IMR-90 (cell line): ENCODE results near the gene IGSF8. TPM values are rescaled to one million over a fixed set of nuclear protein-coding genes. Genes with fewer than 3 reads are reported as not detected.

Source experiments
- ATAC-seq: fragments of 200-7000 bp; cut with Tn5 transposase; 2 replicates; pipeline ENCODE4 v1.9.1; 2020; ENCODE audit warnings: low read depth, mild to moderate bottlenecking, moderate library complexity
- BruUV-seq: library from RNA; stranded (reverse); fragments of 400-500 nt; replicated peaks from 2 replicates; lab custom pipeline; 2021; lab: Mats Ljungman, UMichigan
- CTCF ChIA-PET: fragments of 300-600 bp; formaldehyde crosslinking; extraction: SDS; loops from one replicate; lab custom pipeline; 2021; ENCODE audit warnings: antibody characterized with exemption; lab: Yijun Ruan, JAX
- POLR2A ChIA-PET: fragments of 300-600 bp; sonication (Branson Sonifier 250); formaldehyde crosslinking; loops from one replicate; lab custom pipeline; 2022; ENCODE audit warnings: antibody characterized with exemption; ENCODE audit not compliant: unreplicated experiment; lab: Charles Lee
- DNase-seq: peaks from one replicate; pipeline ENCODE4 v3.0.0; 2013
- H2AFZ ChIP-seq: replicated peaks from 2 replicates; pipeline ENCODE3; 2013; ENCODE audit warnings: low read length, mild to moderate bottlenecking; ENCODE audit not compliant: poor library complexity
- H2AK5ac ChIP-seq: 2 replicates; pipeline ENCODE4 v1.6.1; 2013; ENCODE audit warnings: low read depth, low read length, inconsistent platforms
- H2AK9ac ChIP-seq: replicated peaks from 2 replicates; pipeline ENCODE3; 2013; ENCODE audit warnings: mild to moderate bottlenecking, low read depth, low read length, moderate library complexity; ENCODE audit not compliant: poor library complexity
- H2BK120ac ChIP-seq: 2 replicates; pipeline ENCODE4 v1.6.1; 2013; ENCODE audit warnings: low read depth, low read length, inconsistent platforms
- H2BK15ac ChIP-seq: 3 replicates; pipeline ENCODE4 v1.6.1; 2013; ENCODE audit warnings: low read depth, low read length, inconsistent platforms
- H2BK20ac ChIP-seq: 2 replicates; pipeline ENCODE4 v1.6.1; 2013; ENCODE audit warnings: low read depth, mild to moderate bottlenecking, inconsistent platforms, low read length, moderate library complexity
- H2BK5ac ChIP-seq: 2 replicates; pipeline ENCODE4 v1.6.1; 2013; ENCODE audit warnings: mild to moderate bottlenecking, low read depth, low read length, inconsistent platforms; ENCODE audit not compliant: poor library complexity, severe bottlenecking
- H3K14ac ChIP-seq: replicated peaks from 2 replicates; pipeline ENCODE4 v1.6.1; 2013; ENCODE audit warnings: low read depth, low read length, inconsistent platforms
- H3K18ac ChIP-seq: 2 replicates; pipeline ENCODE4 v1.6.1; 2013; ENCODE audit warnings: low read depth, low read length, control low read depth
- H3K23ac ChIP-seq: 2 replicates; pipeline ENCODE4 v1.6.1; 2013; ENCODE audit warnings: low read depth, low read length, inconsistent platforms
- H3K27ac ChIP-seq: 2 replicates; pipeline ENCODE4 v1.5.1; 2013; ENCODE audit warnings: mild to moderate bottlenecking, control low read depth, low read length; ENCODE audit not compliant: insufficient read depth
- H3K27me3 ChIP-seq: 2 replicates; pipeline ENCODE4 v1.6.1; 2013; ENCODE audit warnings: low read length; ENCODE audit not compliant: control insufficient read depth, insufficient read depth
- H3K36me3 ChIP-seq: 2 replicates; pipeline ENCODE4 v1.6.1; 2013; ENCODE audit warnings: low read length, mixed read lengths; ENCODE audit not compliant: control insufficient read depth, insufficient read depth
- H3K4ac ChIP-seq: 2 replicates; pipeline ENCODE4 v1.6.1; 2013; ENCODE audit warnings: low read depth, low read length, inconsistent platforms
- H3K4me1 ChIP-seq: 2 replicates; pipeline ENCODE4 v1.6.1; 2013; ENCODE audit warnings: low read length, mixed read lengths; ENCODE audit not compliant: control insufficient read depth, insufficient read depth
- H3K4me2 ChIP-seq: 2 replicates; pipeline ENCODE4 v1.6.1; 2013; ENCODE audit warnings: low read depth, mild to moderate bottlenecking, control low read depth, low read length, moderate library complexity
- H3K4me3 ChIP-seq: 2 replicates; pipeline ENCODE4 v1.5.1; 2013; ENCODE audit warnings: low read depth, mild to moderate bottlenecking, control low read depth, low read length, moderate library complexity; ENCODE audit not compliant: insufficient read depth
- H3K56ac ChIP-seq: 2 replicates; pipeline ENCODE4 v1.6.1; 2013; ENCODE audit warnings: low read length, inconsistent platforms; ENCODE audit not compliant: insufficient read depth; ENCODE audit errors: extremely low read depth
- H3K79me1 ChIP-seq, 2 experiments: 2 replicates each; pipeline ENCODE4 v1.6.1; 2013; ENCODE audit warnings: low read length in 2 of 2, inconsistent platforms in 1 of 2, low read depth in 1 of 2
- H3K9ac ChIP-seq: 2 replicates; pipeline ENCODE4 v1.6.1; 2013; ENCODE audit warnings: low read depth, low read length, control low read depth
- H3K9me1 ChIP-seq: 2 replicates; pipeline ENCODE4 v1.6.1; 2013; ENCODE audit warnings: low read length, inconsistent platforms; ENCODE audit not compliant: insufficient read depth
- H3K9me3 ChIP-seq: 2 replicates; pipeline ENCODE4 v1.6.1; 2013; ENCODE audit warnings: low read length; ENCODE audit not compliant: control insufficient read depth, insufficient read depth
- H4K20me1 ChIP-seq: 2 replicates; pipeline ENCODE4 v1.6.1; 2013; ENCODE audit warnings: low read length, inconsistent platforms; ENCODE audit not compliant: insufficient read depth
- H4K5ac ChIP-seq: 2 replicates; pipeline ENCODE4 v1.6.1; 2013; ENCODE audit warnings: mild to moderate bottlenecking, low read depth, low read length, control low read depth
- H4K8ac ChIP-seq, 2 experiments: 2 replicates each; pipeline ENCODE4 v1.6.1; 2013; ENCODE audit warnings: low read depth in 2 of 2, low read length in 2 of 2, control low read depth in 1 of 2, inconsistent platforms in 1 of 2
- H4K91ac ChIP-seq: 2 replicates; pipeline ENCODE4 v1.6.1; 2013; ENCODE audit warnings: low read depth, low read length, inconsistent platforms; ENCODE audit not compliant: insufficient read depth
- CTCF ChIP-seq: conservative IDR thresholded peaks from 2 replicates; pipeline ENCODE4 v1.5.1; 2012; ENCODE audit warnings: mild to moderate bottlenecking, low read depth, low read length, improper control_type of control experiment
- USF2 ChIP-seq: fragments of 150-350 bp; IDR thresholded peaks from 2 replicates; pipeline ENCODE4 v1.6.1; 2017; ENCODE audit warnings: mild to moderate bottlenecking, antibody characterized with exemption, low read length, low read depth
- WGBS, 2 experiments: methylation state at CpG; one replicate each; pipeline versions ENCODE4 v1.1.5 to v1.1.7; 2013; ENCODE audit warnings: missing lambda C conversion rate in 2 of 2; ENCODE audit not compliant: insufficient read length in 1 of 2; ENCODE audit errors: extremely low coverage in 2 of 2; 5-methylcytosine and 5-hydroxymethylcytosine counted together
- dilution Hi-C: fragments of 300-500 bp; cut with HindIII; formaldehyde crosslinking; loops from one replicate; pipeline ENCODE4 v1.14.3; 2018; ENCODE audit warnings: low sequenced_read_pairs; ENCODE audit not compliant: unreplicated experiment
- in situ Hi-C: fragments of 300-500 bp; cut with MboI; formaldehyde crosslinking; loops from 3 replicates; pipeline ENCODE4 v1.14.3; 2019; ENCODE audit warnings: low sequenced_read_pairs, inconsistent platforms, mixed read lengths
- intact Hi-C: fragments of 100-400 bp; cut with micrococcal nuclease; formaldehyde crosslinking; loops from 2 replicates; pipeline ENCODE4 v1.10.0; 2022
- polyA plus RNA-seq, 3 experiments: library from polyadenylated mRNA; depleted of rRNA; stranded (reverse); fragments of >200 nt; gene quantifications; 2 replicates each; pipeline ENCODE4 v1.2.3, GENCODE V29; 2012; ENCODE audit warnings: low replicate concordance in 1 of 3
- total RNA-seq: library from RNA; depleted of rRNA; stranded (reverse); fragments of >200 nt; gene quantifications from 2 replicates; pipeline ENCODE4 v1.2.3, GENCODE V29; 2012

The IGSF8 gene
- total and polyA plus RNA-seq, 2 of the 4 experiments (the other 2 are of a cell fraction): 8.8 to 25.2 TPM

DNA sequence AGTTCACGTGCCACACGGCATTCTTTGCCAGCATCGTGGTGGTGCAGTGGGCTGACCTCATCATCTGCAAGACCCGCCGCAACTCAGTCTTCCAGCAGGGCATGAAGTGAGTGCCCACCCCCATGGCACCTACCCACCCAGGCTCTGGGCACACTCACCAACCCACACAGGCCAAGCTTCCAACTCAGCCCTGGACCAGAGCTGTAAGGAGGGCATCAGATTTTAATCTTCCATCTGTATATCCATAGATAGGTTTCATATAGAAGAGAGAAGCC is 38.4 kb upstream of the IGSF8 start:
- CTCF ChIA-PET: no interaction called here
- dilution Hi-C loops: no loop called here
- DNase-seq: no peak

More for the DNA sequence above, 38.4 kb upstream of the IGSF8 start:
- Histone ChIP-seq H2AK9ac (no peak overlapping the region), H3K14ac (no peak overlapping the region), H3K18ac (no peak overlapping the region), H3K27ac (no peak overlapping the region), H2BK120ac (no peak overlapping the region), H3K9ac (no peak overlapping the region), H2BK15ac (no peak overlapping the region), H3K27me3 (peaks cover 51% of the 10 kb centered on the region), H4K91ac (no peak overlapping the region), H4K8ac (no peak overlapping the region), H3K9me1 (no peaks in the 10 kb centered on the region), H3K56ac (no peak overlapping the region), H2BK20ac (no peak overlapping the region), H4K20me1 (no peaks in the 10 kb centered on the region), H4K5ac (no peak overlapping the region), H2AK5ac (no peak overlapping the region), H3K4me1 (no peaks in the 10 kb centered on the region), H3K4me2 (no peak overlapping the region), H2BK5ac (no peak overlapping the region), H3K4me3 (no peak overlapping the region), H3K23ac (no peak overlapping the region), H2AFZ (no peak overlapping the region), H3K79me1 (no peaks in the 10 kb centered on the region), H3K9me3 (no peaks in the 10 kb centered on the region), H3K4ac (no peak overlapping the region), H3K36me3 (no peaks in the 10 kb centered on the region)
- WGBS, 2 experiments: 100% methylated on average over 2 of the region's 5 CpGs; no CpG with 5 or more reads in 1 of the 2 experiments
- no TSS peak for BruUV-seq
- in situ Hi-C loops (no loop called here), intact Hi-C loops (no loop called here)
- POLR2A ChIA-PET: no interaction called here
- no peak for ATAC-seq
- TF ChIP-seq USF2: no peak
- no peak for TF ChIP-seq CTCF
